ENCODE results near the gene ATP9A. TPM values are rescaled to one million over a fixed set of nuclear protein-coding genes. Genes with fewer than 3 reads are reported as not detected.

The ATP9A gene
- total and polyA plus RNA-seq, 2 of the 4 experiments (the other 2 are of a cell fraction) = 10.6 to 22.4 TPM

GRCh38 chr20:51734876-51735720, 33.1 kb downstream of the ATP9A start (continued):
- TF ChIP-seq SMC3 (IDR thresholded peaks at IDR 0.05; ENCODE audit: low read depth, low read length) (no peak), BHLHE40 (IDR thresholded peaks at IDR 0.05; ENCODE audit: low read depth, low read length) (no peak)

- no peak for ATAC-seq (ENCODE audit: low read depth)
- CTCF ChIA-PET = no interaction called here
- Histone ChIP-seq H2AK5ac (ENCODE audit: low read depth, low read length) (no peak overlapping the region), H3K9ac (ENCODE audit: low read depth, low read length) (no peak overlapping the region), H4K5ac (ENCODE audit: low read depth, low read length) (no peak overlapping the region), H3K14ac (replicated peaks; ENCODE audit: low read depth, low read length) (no peak overlapping the region), H3K79me1 (ENCODE audit: low read depth in 1 of 2, low read length in 2 of 2) (peaks cover 21 to 86% of the 10 kb centered on the region in 2 experiments), H3K27ac (ENCODE audit: insufficient read depth, low read length) (no peak overlapping the region), H4K91ac (ENCODE audit: insufficient read depth, low read depth, low read length) (no peak overlapping the region), H2AFZ (replicated peaks; ENCODE audit: low read length, poor library complexity) (no peak overlapping the region), H2BK20ac (ENCODE audit: low read depth, low read length) (no peak overlapping the region), H4K8ac (ENCODE audit: low read depth in 2 of 2, low read length in 2 of 2) (no peak overlapping the region), H3K27me3 (ENCODE audit: control insufficient read depth, insufficient read depth, low read length) (no peaks in the 10 kb centered on the region), H3K4me2 (ENCODE audit: low read depth, low read length) (no peak overlapping the region), H3K18ac (ENCODE audit: low read depth, low read length) (no peak overlapping the region), H4K20me1 (ENCODE audit: insufficient read depth, low read length) (peaks cover 23% of the 10 kb centered on the region), H2BK15ac (ENCODE audit: low read depth, low read length) (no peak overlapping the region), H3K23ac (ENCODE audit: low read depth, low read length) (no peak overlapping the region), H3K4me3 (ENCODE audit: insufficient read depth, low read depth, low read length) (no peak overlapping the region), H2BK5ac (ENCODE audit: low read depth, low read length, poor library complexity, severe bottlenecking) (no peak overlapping the region), H3K9me3 (ENCODE audit: control insufficient read depth, insufficient read depth, low read length) (no peaks in the 10 kb centered on the region), H3K36me3 (ENCODE audit: control insufficient read depth, insufficient read depth, low read length) (no peaks in the 10 kb centered on the region), H3K4me1 (ENCODE audit: control insufficient read depth, insufficient read depth, low read length) (peaks cover 14% of the 10 kb centered on the region), H3K4ac (ENCODE audit: low read depth, low read length) (no peak overlapping the region; the same call in 1 of the 2 replicates), H3K9me1 (ENCODE audit: insufficient read depth, low read length) (peaks cover 30% of the 10 kb centered on the region), H2AK9ac (replicated peaks; ENCODE audit: low read depth, low read length, poor library complexity) (no peak overlapping the region), H3K56ac (ENCODE audit: extremely low read depth, insufficient read depth, low read length) (no peak overlapping the region), H2BK120ac (ENCODE audit: low read depth, low read length) (no peak overlapping the region)
- dilution Hi-C loops (cut with HindIII; ENCODE audit: low sequenced_read_pairs, unreplicated experiment) = no loop called here
- DNase-seq = no peak
- POLR2A ChIA-PET (ENCODE audit: unreplicated experiment) = no interaction called here
- no TSS peak for BruUV-seq (replicated peaks)
- intact Hi-C loops (cut with micrococcal nuclease) = no loop called here
- WGBS, 2 experiments (ENCODE audit: extremely low coverage in 2 of 2, insufficient read length in 1 of 2) = no CpG with 5 or more reads among the region's 3 CpGs
- in situ Hi-C loops (cut with MboI; ENCODE audit: low sequenced_read_pairs) = no loop called here
- TF ChIP-seq CTCF (conservative IDR thresholded peaks at IDR 0.05; ENCODE audit: low read depth, low read length) (no peak), ELK1 (IDR thresholded peaks at IDR 0.05; ENCODE audit: borderline replicate concordance, low read depth, low read length) (no peak), FOS (IDR thresholded peaks at IDR 0.05; ENCODE audit: low read depth, low read length) (no peak), NFE2L2 (IDR thresholded peaks at IDR 0.05; ENCODE audit: low read depth, low read length) (no peak), RFX5 (IDR thresholded peaks at IDR 0.05; ENCODE audit: low read depth, low read length) (no peak), CHD1 (IDR thresholded peaks at IDR 0.05; ENCODE audit: low read depth, low read length) (no peak), POLR2A (IDR thresholded peaks at IDR 0.05; ENCODE audit: low read depth, low read length) (no peak), SMC3 (IDR thresholded peaks at IDR 0.05; ENCODE audit: low read depth, low read length) (no peak), MAZ (IDR thresholded peaks at IDR 0.05; ENCODE audit: borderline replicate concordance, low read depth, low read length) (no peak), RAD21 (IDR thresholded peaks at IDR 0.05; ENCODE audit: low read length) (no peak), MXI1 (IDR thresholded peaks at IDR 0.05; ENCODE audit: borderline replicate concordance, low read depth, low read length) (no peak), BHLHE40 (IDR thresholded peaks at IDR 0.05; ENCODE audit: low read depth, low read length) (no peak), MAFK (IDR thresholded peaks at IDR 0.05; ENCODE audit: low read depth, low read length) (no peak), CEBPB (IDR thresholded peaks at IDR 0.05; ENCODE audit: low read depth, low read length) (no peak), RCOR1 (IDR thresholded peaks at IDR 0.05; ENCODE audit: insufficient replicate concordance, low read length) (no peak)
Measured at GRCh38 chr20:51733070-51733469, 35.1 kb downstream of the ATP9A start.
